Measurements from ENCODE around the gene FERMT2.
"Not testable (repeated sequence)": the region's sequence is repeated elsewhere in the genome, so short reads cannot be mapped to it uniquely, and the experiment has no call there.

Gene FERMT2

DNA sequence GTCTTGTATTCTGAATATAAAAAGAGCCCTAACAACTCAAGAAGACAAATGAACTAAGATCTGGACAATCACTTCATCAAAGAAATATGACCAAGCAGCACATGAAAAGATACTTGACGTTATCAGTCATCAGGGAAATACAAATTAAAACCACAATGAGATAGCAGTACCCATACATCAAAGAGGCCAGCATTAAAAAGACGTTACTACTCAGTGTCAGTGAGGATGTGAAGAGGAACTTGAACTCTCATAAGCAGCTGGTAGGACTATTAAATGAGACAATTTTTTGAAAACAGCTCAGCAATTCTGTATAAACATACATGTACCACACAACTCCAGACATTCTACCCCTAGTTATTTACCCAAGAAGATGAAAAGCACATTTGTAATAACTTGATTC, 55.9 kb downstream of the FERMT2 start:
- no peak for DNase-seq

DNA sequence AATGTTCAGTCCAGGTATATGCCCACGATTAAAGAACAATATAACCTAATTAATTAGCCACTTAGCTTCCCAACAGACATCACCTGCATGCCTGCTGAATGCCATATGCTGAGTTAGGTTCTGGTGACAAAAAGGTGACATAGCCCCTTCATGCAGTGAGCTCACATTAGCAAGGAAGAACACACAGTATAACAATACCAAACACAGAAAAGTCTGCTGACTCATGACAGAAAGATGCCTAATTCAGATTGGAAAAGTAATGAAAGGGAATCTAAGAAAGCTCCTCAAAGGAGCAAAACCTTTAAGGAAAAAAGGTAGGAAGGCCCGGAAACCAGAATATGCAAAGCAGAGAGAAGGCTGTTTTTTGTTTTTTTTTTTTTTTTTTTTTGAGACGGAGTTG, 59.0 kb downstream of the FERMT2 start:
- no peak for DNase-seq

DNA sequence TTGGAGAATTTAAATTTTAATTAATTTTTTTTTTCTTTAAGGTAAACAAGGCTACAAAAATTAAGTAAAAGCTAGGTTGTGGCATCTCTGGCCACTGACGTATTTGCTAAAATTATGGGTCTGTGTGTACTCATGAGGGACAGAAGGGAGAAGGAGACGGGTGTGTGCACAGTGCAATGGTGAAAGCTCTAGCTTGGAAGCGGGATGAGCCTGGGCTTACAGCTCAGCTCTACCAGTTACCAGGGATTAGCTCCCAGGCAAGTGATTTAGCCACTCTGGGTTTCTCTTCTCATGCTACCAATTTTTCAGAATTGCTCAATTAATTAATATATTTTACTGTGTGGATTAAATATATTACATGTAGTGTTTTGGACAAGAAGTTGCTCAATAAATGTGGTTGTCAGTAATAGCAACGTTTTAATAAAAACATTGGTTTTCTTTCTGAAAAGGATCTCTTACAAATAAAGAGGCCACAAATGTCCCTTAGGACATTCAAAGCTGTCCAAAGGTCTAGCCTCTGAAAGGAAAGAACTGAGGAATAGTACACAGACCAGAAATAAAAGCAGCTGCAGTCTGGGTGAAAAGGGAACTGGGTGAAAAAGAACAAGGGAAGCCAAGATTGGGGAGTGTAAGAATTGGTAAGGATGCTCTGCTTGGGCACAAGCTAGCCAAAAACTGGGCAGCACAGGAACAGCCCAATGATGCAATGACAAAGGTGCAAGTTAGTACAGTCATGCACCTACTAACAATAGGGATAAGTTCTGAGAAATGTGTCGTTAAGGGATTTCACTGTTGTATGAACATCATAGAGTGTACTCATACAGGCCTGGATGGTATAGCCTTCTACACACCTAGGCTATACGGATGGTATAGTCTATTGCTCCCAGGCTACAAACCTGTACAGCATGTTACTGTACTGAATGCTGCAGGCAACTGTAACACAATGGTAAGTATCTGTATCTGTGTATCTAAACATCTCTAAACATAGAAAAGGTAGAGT, 61.7 kb downstream of the FERMT2 start:
- no peak for DNase-seq

DNA sequence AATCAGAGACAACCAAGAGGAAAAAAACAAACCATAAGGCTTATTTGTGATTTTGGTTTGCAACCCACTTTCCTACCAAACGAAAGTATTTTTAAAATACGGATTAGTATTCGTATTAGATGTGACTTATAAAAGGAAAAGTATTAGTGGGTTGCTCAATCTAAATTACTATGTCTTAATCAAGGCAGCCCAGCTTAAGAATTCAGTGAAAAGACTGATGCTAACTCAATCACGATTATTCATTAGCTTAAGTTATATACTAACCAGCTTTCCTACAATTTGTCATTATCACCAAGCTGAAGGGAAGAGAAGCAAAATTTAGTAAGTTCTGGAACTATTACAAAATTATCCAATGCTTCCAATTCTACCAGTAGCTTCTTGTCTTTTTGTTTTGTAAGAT, 62.7 kb downstream of the FERMT2 start:
- DNase-seq: no peak

DNA sequence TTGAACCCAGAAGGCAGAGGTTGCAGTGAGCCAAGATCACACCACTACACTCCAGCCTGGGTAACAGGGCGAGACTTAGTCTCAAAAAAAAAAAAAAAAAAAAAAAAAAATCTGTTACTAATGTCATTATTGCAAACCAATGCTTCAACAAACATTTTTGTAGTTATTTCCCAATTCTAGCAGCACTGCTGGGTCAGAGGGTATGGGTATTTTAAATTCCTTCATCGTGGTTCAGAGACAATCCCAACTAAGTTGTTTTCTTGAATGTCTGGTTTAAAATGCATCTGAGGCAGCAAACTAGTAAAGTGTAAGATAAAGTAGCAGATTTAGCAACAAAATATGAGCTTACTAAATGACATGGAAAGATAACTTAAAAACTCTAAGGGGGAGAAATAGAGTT, 65.6 kb downstream of the FERMT2 start:
- DNase-seq: no peak

DNA sequence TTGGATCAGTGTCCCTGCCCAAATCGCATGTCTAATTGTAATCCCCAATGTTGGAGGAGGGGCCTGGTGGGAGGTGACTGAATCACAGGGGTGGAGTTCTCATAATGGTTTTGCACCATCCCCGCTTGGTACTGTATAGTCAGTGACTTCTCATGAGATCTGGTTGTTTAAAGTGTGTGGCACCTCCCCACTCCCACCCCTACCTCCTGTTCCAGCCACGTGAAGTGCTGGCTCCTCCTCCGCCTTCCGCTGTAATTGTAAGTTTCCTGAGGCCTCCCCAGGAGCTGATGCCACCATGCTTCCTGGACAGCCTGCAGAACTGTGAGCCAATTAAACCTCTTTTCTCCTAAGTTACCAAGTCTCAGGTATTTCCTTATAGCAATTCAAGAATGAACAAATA, 67.2 kb downstream of the FERMT2 start:
- no peak for DNase-seq

DNA sequence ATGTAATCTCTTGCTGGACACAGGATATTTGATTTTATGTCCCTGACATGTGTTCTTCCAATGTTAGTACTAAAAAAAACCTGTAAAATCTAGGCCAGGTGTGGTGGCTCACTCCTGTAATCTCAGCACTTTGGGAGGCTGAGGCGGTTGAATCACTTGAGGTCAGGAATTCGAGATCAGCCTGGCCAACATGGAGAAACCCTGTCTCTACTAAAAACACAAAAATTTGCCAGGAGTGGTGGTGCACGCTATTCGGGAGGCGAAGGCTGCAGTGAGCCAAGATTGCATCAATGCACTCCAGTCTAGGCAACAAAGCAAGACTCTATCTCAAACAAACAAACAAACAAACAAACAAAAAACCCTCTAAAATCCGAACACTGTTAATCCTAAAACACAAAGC, 68.0 kb downstream of the FERMT2 start:
- no peak for DNase-seq

DNA sequence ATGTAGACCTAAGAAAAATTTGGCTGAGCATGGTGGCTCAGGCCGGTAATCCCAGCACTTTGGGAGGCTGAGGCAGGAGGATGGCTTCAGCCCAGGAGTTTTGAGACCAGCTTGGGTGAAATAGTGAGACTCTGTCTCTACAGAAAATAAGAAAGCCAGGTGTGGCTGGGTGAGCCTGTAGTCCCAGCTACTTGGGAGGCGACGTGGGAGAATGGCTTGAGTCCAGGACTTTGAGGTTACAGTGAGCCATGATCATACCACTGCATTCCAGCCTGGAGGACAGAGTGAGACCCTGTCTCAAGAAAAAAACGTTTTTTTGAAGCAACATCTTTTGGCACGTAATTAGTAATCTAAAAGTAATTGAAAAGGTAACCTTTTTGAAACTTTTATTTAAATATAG, 70.9 kb downstream of the FERMT2 start:
- no peak for DNase-seq

DNA sequence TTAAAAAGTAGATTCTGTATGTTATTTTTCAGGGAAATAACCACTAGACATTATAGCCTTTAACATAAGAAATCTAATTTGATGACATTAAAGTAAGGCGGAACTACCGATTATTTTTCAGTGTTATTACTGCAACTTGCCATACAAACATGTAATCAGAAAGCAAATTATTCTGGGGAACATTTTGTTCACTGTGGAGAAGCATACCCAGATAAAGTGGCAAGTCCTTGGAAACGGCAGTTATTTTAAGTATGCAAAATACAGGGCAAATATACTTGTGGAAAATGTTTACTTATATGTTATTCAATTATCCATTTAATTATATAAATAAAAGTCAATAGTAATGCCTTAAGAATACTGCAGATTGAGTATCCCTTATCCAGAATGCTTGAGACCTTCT, 71.9 kb downstream of the FERMT2 start:
- no peak for DNase-seq

DNA sequence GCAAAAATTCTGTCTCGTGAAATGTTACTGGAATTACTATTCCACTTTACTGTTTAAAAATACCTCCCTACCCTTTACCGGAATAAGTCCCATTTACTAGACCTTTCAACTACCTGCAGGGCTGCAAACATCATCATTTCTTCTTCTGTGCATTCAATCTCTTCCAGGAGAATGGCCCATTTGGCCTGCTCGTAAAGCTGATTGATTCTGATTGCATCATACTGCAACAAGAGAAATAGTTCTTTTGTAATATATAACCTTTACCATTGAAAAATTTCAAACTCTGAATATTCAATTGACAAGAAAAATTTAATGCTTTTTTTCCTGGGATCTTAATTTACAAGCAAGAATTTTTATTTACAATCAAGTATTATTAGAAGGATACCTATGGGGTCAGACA, 72.4 kb downstream of the FERMT2 start:
- DNase-seq: no peak

DNA sequence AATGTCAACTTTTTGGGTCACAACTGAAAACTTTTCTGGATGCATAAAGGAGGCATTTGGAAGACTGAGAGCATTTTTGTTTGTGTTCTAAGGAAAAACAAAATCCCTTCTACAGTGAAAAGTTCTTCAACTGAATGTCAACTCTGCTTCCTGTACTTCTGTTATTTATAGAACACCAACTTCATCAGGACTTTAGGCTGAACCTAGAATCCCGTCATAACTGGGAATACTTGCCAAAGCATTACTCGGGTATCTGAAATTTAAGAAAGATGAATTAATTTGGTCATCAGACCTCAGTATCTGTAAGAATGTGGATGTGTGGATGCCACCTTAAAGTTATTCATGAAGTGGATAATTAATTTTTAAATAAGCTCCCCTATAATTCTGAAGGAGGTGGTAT, 73.2 kb downstream of the FERMT2 start:
- DNase-seq: no peak

DNA sequence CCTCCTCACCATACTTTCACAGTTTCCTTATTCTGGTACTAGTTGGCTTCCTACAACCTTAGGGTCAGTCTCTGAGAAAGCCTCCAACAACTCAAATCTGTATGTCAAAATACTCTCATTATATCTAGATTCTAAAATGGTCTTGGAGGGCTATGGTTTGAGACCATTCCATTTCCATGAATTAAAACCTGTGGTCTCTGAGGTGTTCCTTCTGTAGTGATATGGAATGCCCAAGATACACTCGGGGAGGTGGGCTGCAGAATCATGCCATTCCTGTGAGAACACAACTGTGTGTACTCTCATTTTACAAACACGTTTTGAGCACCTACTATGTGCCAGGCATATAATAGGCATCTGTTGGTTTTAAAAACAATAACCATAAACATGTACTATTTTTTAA, 74.0 kb downstream of the FERMT2 start:
- no peak for DNase-seq

DNA sequence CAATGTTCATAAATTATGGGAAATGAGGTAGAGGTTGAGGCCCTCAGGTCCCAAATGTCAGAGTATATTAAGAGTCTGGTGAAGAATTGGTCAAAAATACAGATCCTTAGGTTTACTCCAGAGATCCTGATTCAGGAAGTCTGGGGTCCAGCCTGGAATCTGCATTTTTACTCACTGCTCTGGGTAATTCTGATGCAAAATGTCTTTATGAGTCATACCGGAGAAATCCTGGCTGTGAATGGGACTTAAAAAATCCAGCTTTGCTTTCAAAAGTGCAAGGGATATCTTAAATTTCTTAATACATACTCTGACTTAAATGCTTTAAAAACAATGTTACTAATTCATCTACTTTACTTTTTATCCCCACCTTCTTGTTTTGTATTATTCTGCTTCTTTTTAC, 74.5 kb downstream of the FERMT2 start:
- DNase-seq: no peak

DNA sequence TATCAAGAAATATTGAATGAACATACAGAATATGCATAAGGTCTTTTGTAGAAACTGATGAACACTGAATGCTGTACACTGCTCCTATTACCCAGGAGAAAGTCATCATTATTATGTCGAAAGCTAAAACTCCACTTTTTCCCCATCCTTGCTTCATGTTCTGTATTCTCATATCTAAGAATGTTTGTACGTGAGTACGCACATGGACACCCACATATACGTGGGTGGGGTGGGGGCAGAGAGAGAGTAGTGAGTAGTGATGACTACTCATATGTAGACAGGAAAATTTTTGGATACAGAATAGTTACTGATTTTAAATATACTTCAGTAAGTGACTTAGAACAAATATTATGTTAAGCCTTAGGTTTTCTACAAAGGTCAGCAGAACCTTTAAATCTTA, 75.1 kb downstream of the FERMT2 start:
- no peak for DNase-seq

DNA sequence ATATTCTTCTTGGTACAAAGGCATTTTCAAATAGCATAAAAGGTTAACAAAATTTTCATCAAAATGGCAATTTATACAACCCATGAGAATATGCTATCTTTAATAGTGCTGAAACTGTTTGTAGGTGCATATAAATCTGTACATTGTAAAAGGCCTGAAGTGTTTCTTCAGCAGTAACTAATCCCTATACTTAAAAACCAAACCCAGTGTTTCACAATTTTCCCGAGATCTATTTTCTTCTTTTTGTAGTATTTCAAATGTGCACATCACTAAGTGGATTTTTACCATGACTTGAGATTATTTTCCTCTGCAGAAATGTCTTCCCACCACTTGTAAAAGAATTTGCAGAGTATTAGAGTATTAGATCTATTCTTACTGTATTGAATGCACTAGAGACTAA, 76.5 kb downstream of the FERMT2 start:
- DNase-seq: no peak

DNA sequence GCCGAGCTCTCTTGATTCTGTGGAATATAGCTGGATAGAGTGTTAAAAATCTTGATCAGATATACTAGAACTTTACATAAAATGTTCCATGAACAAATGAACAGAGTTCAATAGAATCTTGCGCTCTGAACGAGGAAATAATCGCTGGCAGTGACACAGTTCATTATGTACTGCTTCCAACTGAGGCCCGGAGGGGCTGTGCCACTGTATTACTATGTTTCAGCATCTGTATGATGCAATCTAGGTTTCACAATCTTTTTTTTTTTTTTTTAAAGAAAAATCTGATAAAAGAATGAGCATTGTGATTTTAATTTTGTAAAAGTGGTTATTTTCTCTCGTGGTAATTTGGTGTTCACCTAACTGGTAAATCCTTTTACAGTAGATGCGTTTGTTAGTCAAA, 77.2 kb downstream of the FERMT2 start:
- DNase-seq: no peak

DNA sequence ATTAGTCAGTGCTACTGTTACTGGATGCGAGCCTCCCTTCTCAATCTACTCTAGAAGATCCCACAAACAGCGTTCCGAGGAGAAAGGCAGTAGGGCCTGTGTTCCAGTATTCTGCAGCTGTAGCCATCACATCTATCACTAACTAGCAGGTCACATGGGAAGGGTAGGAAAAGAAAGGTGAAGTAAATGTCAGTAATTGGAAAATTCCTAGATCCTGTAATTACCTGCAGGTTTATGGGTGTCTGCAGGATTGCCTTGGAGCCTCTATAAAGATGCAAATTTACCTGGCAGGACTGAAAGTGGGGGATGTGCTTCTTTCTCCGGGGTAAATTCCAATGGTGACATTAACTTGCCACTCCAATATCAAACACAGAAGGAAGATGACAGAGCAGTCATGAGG, 77.8 kb downstream of the FERMT2 start:
- no peak for DNase-seq

DNA sequence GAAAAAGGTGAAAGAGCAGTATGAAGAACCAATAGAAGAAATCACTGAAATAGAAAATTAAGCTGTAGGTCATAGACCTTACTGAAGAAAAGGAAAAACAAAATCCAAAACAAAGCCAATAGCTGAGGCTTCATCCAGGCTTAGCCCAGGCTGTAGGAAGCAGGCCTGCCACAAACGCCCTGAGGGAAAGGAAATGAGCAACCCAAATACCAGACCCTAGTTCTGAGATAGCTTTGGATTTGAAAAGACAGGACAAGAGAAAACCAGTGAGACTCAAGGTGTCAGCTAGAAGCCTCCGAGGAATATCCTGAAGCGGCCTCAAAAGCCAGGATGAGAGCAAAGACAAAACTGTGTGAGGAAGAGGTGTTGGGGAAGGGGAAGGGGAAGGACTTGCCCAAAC, 79.2 kb downstream of the FERMT2 start:
- DNase-seq: no peak

DNA sequence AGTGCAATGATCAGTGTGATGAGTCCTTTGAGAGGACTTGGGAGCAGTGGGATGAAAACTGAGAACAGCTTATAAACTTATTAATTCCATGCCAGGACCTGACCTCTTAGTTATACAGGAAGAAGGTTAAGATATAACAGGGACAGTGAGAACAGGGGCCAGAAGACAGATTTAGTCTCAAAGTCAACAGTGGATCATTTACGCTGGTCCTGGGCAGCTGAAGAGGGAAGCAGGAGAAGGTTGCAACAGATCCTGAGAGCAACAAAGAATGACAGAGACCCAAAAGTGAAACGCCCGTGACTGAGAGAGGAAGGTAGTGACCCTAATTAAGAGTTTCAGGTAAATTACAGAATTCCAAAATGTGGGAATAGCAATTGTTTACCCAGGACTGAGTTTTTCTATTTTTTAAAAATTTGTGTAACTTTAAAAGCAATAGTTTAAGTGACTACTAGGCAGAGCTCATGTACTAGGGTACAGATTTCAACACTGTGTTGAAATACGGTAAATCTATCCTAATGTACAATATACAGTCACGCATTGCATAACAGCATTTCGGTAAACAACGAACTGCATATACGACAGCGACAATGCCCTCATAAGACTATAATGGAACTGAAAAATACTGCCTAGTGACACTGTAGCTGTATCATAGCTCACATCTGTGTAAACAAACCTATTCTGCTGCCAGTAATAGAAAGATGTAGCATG, 81.8 kb downstream of the FERMT2 start:
- DNase-seq: no peak

DNA sequence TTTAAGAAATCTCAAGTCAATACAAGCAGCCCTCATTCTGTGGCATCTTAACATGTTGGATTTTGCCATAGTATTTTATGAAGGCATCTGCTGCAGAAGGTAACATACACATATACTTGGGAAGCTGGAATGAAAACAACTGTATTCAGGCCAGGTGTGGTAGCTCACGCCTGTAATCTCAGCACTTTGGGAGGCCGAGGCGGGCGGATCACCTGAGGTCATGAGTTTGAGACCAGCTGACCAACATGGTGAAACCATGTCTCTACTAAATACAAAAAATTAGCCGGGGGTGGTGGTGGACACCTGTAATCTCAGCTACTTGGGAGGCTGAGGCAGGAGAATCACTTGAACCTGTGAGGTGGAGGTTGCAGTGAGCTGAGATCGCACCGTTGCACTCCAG, 86.0 kb downstream of the FERMT2 start:
- DNase-seq: not testable (repeated sequence)

DNA sequence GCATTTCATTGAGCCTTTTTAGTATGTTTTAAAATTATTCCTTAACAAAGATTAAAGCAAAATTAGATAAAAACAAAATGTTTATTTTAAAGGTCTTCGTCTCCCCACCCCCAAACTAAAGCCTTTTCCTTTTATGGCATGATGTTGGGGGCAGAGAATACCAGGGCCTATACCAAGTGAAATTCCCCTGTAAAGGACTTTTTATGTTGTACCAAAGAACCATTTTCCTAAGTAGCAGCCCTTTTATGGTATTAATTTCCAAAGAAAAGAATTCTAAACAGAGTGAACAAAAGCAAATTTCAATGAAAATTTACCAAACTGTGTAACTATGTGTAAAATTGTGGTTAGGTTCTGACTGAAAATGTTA, 87.5 kb downstream of the FERMT2 start:
- DNase-seq: no peak

DNA sequence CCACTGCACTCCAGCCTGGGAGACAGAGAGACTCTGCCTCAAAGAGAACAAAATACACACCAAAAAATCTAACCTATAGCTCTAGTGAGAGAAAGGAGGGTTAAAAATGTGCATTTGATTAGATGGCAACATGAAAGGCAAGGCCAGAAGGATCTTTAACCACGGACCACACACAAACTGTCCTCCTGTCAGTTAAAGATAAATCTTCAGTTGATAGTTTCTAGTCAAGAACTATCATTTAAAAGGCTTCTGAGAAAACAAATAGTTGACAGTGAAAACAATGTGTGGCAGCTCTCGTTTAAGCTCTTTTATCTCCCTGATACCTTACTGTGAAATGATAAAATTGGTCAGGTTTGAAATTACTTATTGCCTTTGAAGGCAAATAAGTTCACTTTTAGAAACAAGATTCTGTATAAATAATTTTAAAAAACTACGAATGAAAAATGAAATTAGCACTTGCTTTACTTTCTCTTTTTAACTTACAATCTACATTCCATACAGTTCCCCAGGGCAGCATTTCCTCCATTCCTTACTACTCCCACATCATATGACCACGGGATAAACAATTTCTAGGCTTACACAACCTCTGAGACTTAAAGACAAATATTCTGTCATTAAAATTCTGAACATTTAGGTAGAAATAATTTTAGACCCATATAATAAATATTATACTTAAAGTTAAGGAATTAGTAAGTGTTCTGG, 88.1 kb downstream of the FERMT2 start:
- DNase-seq: no peak

DNA sequence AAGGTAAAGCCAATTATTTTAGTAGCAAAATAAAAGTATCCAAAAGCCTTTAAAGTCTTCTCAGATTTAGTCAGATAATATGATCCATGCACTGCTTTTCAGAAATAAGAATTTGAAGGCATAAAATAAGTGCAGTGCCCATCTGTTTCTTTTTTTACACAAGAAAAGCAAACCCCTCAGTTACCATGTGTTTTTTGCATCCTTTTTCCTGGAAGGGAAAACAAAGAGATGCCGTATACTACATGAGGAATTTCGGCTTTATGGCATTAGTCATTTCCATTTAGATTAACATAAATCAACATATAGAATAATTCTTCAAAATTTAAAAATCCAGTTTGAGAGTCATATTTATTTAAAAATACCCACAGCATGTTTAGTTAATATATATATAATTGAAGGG, 89.4 kb downstream of the FERMT2 start:
- DNase-seq: no peak

DNA sequence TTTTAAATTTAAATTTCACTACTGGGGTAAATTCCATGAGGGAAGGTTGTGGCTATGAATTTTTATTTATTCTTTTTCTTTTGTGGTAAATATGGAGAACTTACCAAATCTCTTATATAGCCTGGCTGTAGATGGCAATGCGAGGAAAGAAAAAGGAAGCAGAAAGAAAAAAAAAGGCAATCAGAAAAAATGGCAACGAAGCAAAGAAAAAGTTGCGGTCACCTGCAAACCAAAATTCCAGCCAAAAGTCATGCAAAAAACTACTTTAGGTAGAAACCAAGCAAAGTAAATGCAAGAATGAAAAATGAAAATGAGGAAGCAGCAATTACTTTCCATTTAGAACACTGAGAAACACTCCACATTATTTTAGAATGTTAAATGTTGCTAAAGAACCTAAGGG, 89.9 kb downstream of the FERMT2 start:
- DNase-seq: no peak
